GM18526 (cell line): Measurements from ENCODE around the gene TIMM17A.

ENCODE experiments used
- POLR2A ChIP-seq: IDR thresholded peaks from 3 replicates; pipeline ENCODE4 v1.6.1; 2011; ENCODE audit not compliant: insufficient read length; ENCODE audit errors: extremely low read depth

TIMM17A gene

GRCh38 chr1:201954263-201955008 is 867 bp upstream of the TIMM17A start:
- TF ChIP-seq POLR2A, result no peak

DNA sequence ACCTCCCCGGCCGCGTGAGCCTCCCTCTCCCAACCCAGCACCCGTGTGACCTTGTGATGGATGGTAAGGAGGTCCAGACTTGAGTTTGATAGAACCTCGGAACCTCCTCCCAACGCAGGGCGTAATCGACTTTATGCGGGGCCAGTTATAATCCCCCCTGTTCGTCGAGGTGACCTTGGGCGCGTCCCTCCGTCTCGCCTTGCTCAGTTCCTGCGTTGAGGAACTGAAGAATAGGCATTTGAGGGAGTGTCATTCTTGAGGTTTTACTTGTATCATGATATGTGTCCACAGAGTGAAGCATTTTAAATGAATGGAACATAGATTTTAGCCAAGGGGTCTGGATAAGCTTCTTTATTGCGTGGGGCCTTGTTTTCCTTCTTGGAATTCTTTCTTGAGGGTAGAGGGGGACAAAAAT is 433 bp downstream of the TIMM17A start:
- TF ChIP-seq POLR2A, result no peak

DNA sequence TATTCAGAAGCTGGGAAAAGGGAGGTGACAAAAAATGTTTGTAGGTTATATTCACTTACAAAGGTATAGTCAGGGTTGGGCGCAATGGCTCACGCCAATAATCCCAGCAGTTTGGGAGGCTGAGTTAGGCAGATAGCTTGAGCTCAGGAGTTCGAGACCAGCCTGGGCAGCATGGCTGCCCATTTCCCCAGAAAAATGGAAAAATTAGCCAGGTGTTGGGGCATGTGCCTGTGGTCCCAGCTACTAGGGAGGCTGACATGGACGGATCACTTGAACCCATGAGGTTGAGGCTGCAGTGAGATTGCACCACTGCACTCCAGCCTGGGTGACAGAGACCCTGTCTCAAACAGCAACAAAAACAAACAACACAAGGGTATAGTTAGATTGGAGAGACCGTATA is 3.0 kb downstream of the TIMM17A start:
- TF ChIP-seq POLR2A, result no peak

GRCh38 chr1:201964261-201964660 is 9.0 kb downstream of the TIMM17A start:
- TF ChIP-seq POLR2A, result no peak

- TF ChIP-seq POLR2A, result no peak
Measured at GRCh38 chr1:201966171-201966570, 10.9 kb downstream of the TIMM17A start.

GRCh38 chr1:201968202-201968925 is 13.1 kb downstream of the TIMM17A start:
- no peak for TF ChIP-seq POLR2A

DNA sequence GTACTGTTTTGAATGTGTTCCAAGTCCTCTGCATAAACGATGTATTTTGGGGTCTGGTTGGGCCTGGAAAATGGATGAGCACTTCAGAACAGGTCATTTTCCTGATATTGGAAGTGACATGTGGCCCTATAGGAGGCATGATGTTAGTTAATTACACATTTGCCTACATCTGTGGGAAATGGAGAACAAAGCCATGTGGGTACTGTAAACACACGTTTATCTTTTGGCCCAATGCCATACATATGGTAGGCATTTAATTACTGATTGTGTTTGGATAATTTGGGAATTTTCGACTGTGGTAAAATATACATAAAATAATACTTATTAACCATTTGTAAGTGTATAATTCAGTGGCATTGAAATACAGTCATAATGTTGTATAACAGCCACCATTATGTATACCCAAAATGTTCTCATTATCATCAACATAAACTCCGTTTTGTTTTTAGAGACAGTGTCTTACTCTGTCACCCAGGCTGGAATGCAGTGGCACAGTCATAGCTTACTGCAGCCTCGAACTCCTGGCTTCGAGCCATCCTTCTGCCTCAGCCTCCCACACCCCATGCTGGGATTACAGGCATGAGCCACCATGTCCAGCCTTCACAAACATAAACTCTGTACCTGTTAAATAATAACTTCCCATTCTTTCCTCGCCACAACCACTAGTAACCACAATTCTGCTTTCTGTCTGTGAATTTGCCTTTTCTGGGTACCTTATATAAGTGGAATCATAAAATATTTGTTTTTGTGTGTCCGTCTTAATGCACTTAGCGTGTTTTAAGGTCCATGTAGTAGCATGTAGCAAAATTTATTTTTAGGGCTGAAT is 15.2 kb downstream of the TIMM17A start:
- no peak for TF ChIP-seq POLR2A

- no peak for TF ChIP-seq POLR2A
Measured at GRCh38 chr1:201982082-201982622, 26.8 kb downstream of the TIMM17A start.

DNA sequence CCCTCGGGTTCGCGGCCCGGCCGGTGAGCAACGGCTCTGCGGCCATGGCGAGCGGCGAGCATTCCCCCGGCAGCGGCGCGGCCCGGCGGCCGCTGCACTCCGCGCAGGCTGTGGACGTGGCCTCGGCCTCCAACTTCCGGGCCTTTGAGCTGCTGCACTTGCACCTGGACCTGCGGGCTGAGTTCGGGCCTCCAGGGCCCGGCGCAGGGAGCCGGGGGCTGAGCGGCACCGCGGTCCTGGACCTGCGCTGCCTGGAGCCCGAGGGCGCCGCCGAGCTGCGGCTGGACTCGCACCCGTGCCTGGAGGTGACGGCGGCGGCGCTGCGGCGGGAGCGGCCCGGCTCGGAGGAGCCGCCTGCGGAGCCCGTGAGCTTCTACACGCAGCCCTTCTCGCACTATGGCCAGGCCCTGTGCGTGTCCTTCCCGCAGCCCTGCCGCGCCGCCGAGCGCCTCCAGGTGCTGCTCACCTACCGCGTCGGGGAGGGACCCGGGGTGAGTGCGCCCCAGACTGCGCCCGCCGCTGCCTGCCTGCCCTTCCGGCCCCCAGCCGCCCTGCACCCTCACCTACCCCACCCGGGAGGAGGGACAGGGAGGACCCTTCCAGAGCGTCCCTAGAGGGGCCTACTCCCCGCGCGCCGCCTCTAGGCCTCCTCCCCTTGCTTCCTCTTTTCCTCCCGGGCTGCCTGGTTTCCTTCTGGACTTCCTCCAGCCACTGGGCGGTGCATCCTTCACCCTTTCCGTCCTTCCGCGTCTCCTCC is 27.5 kb downstream of the TIMM17A start, which contains the start of gene RNPEP:
Gene RNPEP (plus strand): TSS at position 26 of the 757 bp plus-strand sequence. CDS start 19 bp downstream, at position 45.
- peak; percentile 68 for TF ChIP-seq POLR2A

GRCh38 chr1:201983380-201983805 is 28.1 kb downstream of the TIMM17A start:
- TF ChIP-seq POLR2A, result no peak

- no peak for TF ChIP-seq POLR2A
Measured at GRCh38 chr1:201984446-201984845, 29.1 kb downstream of the TIMM17A start.

DNA sequence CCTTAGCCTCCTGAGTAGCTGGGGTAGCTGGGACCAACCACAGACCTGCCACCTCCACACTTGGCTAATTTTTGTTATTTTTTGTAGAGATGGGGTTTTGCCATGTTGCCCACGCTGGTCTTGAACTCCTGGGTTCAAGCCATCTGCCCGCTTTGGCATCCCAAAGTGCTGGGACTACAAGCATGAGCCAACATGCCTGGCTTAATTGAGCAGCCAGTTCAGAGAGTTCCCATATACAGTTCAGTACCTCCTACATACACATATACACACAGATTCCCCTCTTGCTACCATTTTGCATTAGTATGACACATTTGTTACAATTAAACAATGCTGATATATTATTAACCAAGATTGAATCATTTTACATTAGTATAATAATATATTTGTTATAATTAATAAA is 30.1 kb downstream of the TIMM17A start:
- no peak for TF ChIP-seq POLR2A

- TF ChIP-seq POLR2A, result no peak
Measured at GRCh38 chr1:201988601-201989000, 33.3 kb downstream of the TIMM17A start.

DNA sequence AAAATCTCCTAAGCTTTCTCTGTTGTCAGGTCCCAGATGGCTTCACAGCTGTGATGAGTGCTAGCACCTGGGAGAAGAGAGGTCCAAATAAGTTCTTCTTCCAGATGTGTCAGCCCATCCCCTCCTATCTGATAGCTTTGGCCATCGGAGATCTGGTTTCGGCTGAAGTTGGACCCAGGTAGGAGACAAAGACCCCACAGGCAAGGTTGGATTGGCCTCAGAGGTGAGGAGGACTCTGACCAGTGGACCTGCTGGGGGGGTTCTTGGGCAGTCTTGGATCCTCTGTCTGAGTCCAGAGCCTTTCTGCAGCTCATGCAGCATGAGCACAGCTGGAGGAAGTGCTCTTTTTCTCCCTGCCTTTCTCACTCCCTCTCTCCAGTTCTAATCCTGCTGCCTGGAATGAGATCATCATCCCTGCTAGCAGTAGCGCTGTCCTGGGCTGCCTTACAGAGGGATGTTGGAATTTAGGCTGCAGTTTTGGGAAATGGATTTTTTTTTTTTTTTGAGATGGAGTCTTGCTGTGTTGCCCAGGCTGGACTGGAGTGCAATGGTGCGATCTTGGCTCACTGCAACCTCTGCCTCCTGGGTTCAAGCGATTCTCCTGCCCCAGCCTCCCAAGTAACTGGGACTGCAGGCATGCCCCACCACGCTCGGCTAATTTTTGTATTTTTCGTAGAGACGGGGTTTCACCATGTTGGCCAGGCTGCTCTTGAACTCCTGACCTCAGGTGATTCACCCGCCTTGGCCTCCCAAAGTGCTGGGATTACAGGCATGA is 34.2 kb downstream of the TIMM17A start:
- TF ChIP-seq POLR2A, result no peak

- no peak for TF ChIP-seq POLR2A
Measured at GRCh38 chr1:201990427-201990826, 35.1 kb downstream of the TIMM17A start.
